Esophagus (tissue), 2 donors: ENCODE results near the gene EXOG. TPM values are rescaled to one million over a fixed set of nuclear protein-coding genes. Genes with fewer than 3 reads are reported as not detected.

Experiments
- H3K27ac ChIP-seq, 2 donors: one replicate each; pipeline ENCODE4 v1.5.1; 2013; ENCODE audit warnings: low read depth in 2 of 2, mild to moderate bottlenecking in 2 of 2, inconsistent platforms in 1 of 2, low read length in 1 of 2, moderate library complexity in 1 of 2
- H3K27me3 ChIP-seq, 2 donors: one replicate each; pipeline ENCODE4 v1.6.1; 2013; ENCODE audit warnings: low read length in 2 of 2, control low read depth in 1 of 2, mild to moderate bottlenecking in 1 of 2; ENCODE audit not compliant: insufficient read depth in 2 of 2, control insufficient read depth in 1 of 2
- H3K36me3 ChIP-seq, 2 donors: one replicate each; pipeline ENCODE4 v1.6.1; 2013; ENCODE audit warnings: low read length in 1 of 2; ENCODE audit not compliant: control insufficient read depth in 2 of 2, insufficient read depth in 2 of 2
- H3K4me1 ChIP-seq, 2 donors: one replicate each; pipeline ENCODE4 v1.6.1; 2013; ENCODE audit warnings: low read length in 1 of 2; ENCODE audit not compliant: control insufficient read depth in 2 of 2, insufficient read depth in 2 of 2
- H3K4me3 ChIP-seq, 2 donors: one replicate each; pipeline ENCODE4 v1.5.1; 2013; ENCODE audit warnings: low read length in 2 of 2, mild to moderate bottlenecking in 2 of 2, low read depth in 1 of 2, moderate library complexity in 1 of 2
- H3K9me3 ChIP-seq, 2 donors: one replicate each; pipeline ENCODE4 v1.6.1; 2013; ENCODE audit warnings: mild to moderate bottlenecking in 2 of 2, low read depth in 1 of 2, low read length in 1 of 2, moderate library complexity in 1 of 2; ENCODE audit not compliant: control insufficient read depth in 2 of 2, insufficient read depth in 1 of 2
- WGBS, 2 donors: extraction: QIAGEN DNeasy Blood & Tissue Kit; methylation state at CpG; one replicate each; pipeline ENCODE4 v1.1.7; 2013; 5-methylcytosine and 5-hydroxymethylcytosine counted together
- polyA plus RNA-seq, 2 donors: library from polyadenylated mRNA; stranded (reverse); fragments of 200-250 nt; gene quantifications; one replicate each; pipeline ENCODE4 v1.2.3, GENCODE V29; 2013
- donor health status: healthy with polysubstance abuse.
- donor health status: Bipolar disorder and iron deficiency.

The EXOG gene
- polyA plus RNA-seq, 2 donors, result 2.4 to 4.1 TPM

DNA sequence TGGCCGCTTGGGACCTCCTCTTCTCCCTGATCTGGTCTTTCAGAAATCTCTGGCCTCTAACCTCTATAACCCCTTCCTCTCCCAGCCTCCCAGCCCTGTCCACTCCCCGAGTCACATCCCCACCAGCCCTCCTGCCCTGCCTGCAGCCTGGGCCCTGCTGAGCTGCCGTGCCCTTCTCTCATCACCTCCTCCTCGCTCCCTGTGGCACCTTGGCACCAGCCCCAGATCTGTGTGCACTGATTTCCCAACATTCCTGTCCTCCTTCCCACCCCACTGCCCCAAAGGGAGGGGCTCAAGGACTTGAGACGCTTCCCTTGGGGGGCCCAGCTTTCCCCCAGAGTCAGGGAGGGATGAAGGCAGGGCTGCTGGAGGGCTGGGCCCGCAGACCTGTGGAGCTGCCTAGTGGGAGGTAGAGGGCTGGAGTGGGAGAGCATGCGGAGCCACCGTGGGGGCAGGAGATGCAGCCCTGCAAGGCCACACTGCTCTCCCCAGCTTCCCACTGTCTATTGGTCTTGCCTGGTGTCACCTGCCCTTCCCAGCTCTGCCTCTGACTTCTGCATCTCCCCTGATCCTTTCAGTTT is 42.7 kb downstream of the EXOG start:
- Histone ChIP-seq H3K4me3 (no peak overlapping the region), H3K9me3 (peaks cover 0 to 3% of the 10 kb centered on the region in 2 donors), H3K4me1 (peaks cover 2 to 3% of the 10 kb centered on the region in 2 donors), H3K27me3 (no peaks in the 10 kb centered on the region), H3K27ac (no peak overlapping the region), H3K36me3 (no peaks in the 10 kb centered on the region)
- 68 to 74% methylated on average over 8 of the region's 8 CpGs for WGBS, 2 donors

DNA sequence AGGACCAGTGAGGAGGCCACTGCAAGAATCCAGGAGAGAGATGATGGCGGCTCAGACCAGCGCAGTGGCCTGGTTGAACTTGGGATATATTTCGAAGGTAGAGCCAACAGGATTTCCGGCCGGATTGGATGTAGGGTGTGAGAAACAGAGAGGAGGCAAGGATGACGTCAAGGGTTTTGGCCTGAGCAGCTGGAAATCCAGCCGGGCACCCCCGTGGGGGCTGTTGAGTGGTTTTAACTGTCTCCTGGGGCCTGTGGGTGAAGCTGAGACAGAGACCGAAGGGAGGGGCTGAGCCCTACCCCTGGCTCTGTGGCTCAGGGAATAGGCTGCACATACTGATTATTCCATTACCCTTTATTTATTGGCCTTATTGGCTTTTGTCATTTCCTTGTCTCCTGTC is 45.7 kb downstream of the EXOG start:
- H3K27me3 ChIP-seq, result no peaks in the 10 kb centered on the region
- WGBS, 2 donors, result 74 to 80% methylated on average over 9 of the region's 9 CpGs
- no peak overlapping the region for H3K4me3 ChIP-seq
- no peaks in the 10 kb centered on the region for H3K36me3 ChIP-seq
- no peak overlapping the region for H3K27ac ChIP-seq
- peaks cover 2 to 3% of the 10 kb centered on the region in 2 donors for H3K4me1 ChIP-seq
- H3K9me3 ChIP-seq, result no peaks in the 10 kb centered on the region

DNA sequence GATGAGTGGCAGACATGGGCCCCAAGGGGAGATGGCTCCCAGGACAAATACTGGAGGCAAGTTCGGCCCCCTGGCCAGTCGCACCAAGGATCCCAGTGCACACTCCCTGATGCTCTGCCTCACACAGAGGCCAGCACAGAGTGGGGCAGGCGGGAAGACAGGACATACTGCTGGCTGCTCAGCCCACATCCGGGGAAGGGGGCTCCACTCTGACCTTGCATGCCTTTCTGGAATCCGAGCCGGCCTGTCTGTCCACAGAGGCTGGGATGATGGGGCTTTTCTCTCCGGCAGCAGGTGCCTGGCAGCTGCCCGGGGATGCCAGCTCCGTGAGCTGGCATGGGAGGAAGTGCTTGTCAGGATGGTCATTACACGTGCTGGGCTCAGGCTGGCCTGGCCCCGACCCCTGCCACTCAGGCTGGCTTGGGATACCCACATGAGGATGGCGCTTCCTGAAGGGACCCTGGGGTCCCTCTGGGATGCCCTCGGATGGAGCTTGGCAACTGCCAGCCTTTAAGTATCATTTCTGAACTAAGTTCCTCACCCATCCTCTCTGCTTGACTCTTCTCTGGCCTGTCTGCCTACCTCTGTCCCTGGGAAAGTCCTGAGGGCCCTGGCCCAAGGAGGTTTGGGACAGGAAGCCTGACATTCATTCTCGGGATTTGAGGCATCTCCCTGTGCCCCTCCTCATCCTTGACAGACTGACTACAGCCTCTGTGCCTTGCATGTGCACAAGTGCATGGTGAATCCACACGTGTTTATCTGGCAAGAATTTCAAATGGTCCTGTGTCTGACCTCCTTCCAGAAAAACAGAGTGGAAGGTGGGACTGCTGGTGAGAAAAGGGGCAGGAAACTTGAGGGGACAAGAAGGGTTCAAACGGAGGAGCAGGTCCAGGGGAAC is 46.5 kb downstream of the EXOG start:
- H3K9me3 ChIP-seq, result no peaks in the 10 kb centered on the region
- H3K27ac ChIP-seq, result no peak overlapping the region
- peaks cover 2 to 3% of the 10 kb centered on the region in 2 donors for H3K4me1 ChIP-seq
- H3K4me3 ChIP-seq, result no peak overlapping the region
- 57 to 61% methylated on average over 16 of the region's 16 CpGs for WGBS, 2 donors
- no peaks in the 10 kb centered on the region for H3K27me3 ChIP-seq
- no peaks in the 10 kb centered on the region for H3K36me3 ChIP-seq

DNA sequence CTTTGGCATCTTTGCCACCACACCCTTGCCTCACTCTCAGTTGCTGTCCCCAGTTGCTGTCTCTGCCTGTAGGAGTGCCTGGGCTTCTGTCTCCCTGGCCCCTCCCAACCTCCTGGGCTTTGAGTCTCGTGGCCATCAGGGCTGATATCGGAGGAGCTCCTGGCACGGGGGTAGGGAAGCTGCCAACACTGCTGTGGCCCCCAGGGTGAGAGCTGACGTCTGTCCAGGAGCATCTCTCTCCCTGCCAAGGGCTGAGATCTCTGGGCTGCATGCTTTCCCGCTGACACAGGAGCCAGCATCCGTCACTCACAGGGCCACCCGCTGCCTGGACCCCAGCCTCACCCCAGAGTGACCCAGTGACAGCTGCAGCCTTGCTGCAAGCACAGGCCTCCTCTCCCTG is 47.4 kb downstream of the EXOG start:
- Histone ChIP-seq H3K27me3 (no peaks in the 10 kb centered on the region), H3K9me3 (no peaks in the 10 kb centered on the region), H3K36me3 (no peaks in the 10 kb centered on the region), H3K27ac (no peak overlapping the region), H3K4me3 (no peak overlapping the region), H3K4me1 (peaks cover under 1 to 3% of the 10 kb centered on the region in 2 donors)
- WGBS, 2 donors, result 47 to 50% methylated on average over 7 of the region's 7 CpGs

DNA sequence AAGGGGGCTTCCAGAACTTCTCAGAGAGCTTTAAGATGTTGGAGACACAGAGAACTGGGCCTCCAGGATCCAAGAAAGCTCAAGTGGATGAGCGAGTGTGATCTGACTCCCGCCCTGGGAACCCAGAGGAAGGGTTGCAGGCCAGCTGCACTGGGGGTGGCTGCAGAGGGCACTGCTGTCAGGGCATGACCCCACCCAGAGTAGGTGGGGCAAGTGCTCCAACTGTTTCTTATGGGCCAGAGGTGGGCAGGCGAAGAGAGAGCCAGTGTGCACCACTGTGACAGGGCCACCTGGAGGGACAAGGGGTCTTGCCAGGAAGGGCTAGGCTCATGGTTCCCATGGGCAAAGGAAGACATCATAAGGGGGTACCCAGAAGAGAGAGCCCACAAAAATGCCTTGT is 48.8 kb downstream of the EXOG start:
- 90 to 98% methylated on average over 3 of the region's 3 CpGs for WGBS, 2 donors
- no peak overlapping the region for H3K27ac ChIP-seq

GRCh38 chr3:38545550-38545949 is 49.4 kb downstream of the EXOG start:
- Histone ChIP-seq H3K9me3 (no peaks in the 10 kb centered on the region), H3K4me1 (peaks cover 0 to 3% of the 10 kb centered on the region in 2 donors), H3K27me3 (no peaks in the 10 kb centered on the region), H3K36me3 (no peaks in the 10 kb centered on the region), H3K4me3 (no peak overlapping the region), H3K27ac (no peak overlapping the region)
- 75 to 92% methylated on average over 1 of the region's 1 CpG for WGBS, 2 donors

More for the DNA sequence above, 48.8 kb downstream of the EXOG start:
- Histone ChIP-seq H3K4me1 (peaks cover 0 to 3% of the 10 kb centered on the region in 2 donors), H3K4me3 (no peak overlapping the region), H3K36me3 (no peaks in the 10 kb centered on the region), H3K9me3 (no peaks in the 10 kb centered on the region), H3K27me3 (no peaks in the 10 kb centered on the region)

DNA sequence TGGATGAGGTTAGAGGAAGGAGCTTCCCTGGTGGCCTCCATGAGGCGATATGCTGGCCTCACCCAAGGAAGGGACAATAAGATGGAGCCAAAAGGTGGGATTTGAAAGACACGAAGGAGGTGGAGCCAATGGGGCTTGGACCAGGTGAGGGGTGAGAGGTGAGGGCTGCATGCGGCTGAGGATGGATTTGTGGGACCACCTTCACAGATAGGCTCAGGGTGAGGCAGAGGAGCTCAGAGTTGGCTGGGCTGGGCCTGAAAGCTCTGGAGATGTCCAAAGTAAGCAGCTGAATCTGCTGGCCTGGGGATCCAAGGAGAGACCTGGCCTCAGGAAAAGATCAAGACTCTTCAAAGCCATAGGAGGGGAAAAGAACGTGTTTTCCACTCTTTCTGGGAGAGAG is 49.8 kb downstream of the EXOG start:
- H3K27ac ChIP-seq, result no peak overlapping the region
- no peaks in the 10 kb centered on the region for H3K36me3 ChIP-seq
- H3K4me1 ChIP-seq, result peaks cover 0 to 3% of the 10 kb centered on the region in 2 donors
- no peaks in the 10 kb centered on the region for H3K27me3 ChIP-seq
- H3K4me3 ChIP-seq, result no peak overlapping the region
- WGBS, 2 donors, result 85 to 88% methylated on average over 4 of the region's 4 CpGs
- H3K9me3 ChIP-seq, result peaks cover 0 to 2% of the 10 kb centered on the region in 2 donors

GRCh38 chr3:38548154-38548931 is 52.2 kb downstream of the EXOG start:
- Histone ChIP-seq H3K4me3 (no peak overlapping the region), H3K9me3 (peaks cover 0 to 2% of the 10 kb centered on the region in 2 donors), H3K36me3 (no peaks in the 10 kb centered on the region), H3K4me1 (peaks cover 0 to 2% of the 10 kb centered on the region in 2 donors), H3K27me3 (no peaks in the 10 kb centered on the region), H3K27ac (no peak overlapping the region)
- WGBS, 2 donors, result 67 to 68% methylated on average over 17 of the region's 17 CpGs

GRCh38 chr3:38549082-38549481 is 52.9 kb downstream of the EXOG start:
- no peaks in the 10 kb centered on the region for H3K4me1 ChIP-seq
- H3K4me3 ChIP-seq, result no peak overlapping the region
- peaks cover 0 to 2% of the 10 kb centered on the region in 2 donors for H3K9me3 ChIP-seq
- 80 to 89% methylated on average over 9 of the region's 9 CpGs for WGBS, 2 donors
- no peaks in the 10 kb centered on the region for H3K27me3 ChIP-seq
- H3K27ac ChIP-seq, result no peak overlapping the region
- H3K36me3 ChIP-seq, result no peaks in the 10 kb centered on the region
